Parathyroid adenoma (tissue), 2 donors: ENCODE measurements around the gene HOXC12.

ENCODE experiments used
- H2AFZ ChIP-seq: fragments of 300-600 bp; sonication (generic); one replicate; pipeline ENCODE4 v1.7.0; 2017; ENCODE audit warnings: antibody characterized with exemption, mild to moderate bottlenecking
- H3K27ac ChIP-seq: fragments of 300-600 bp; sonication (generic); one replicate; pipeline ENCODE4 v1.7.0; 2017
- H3K27me3 ChIP-seq: fragments of 300-600 bp; sonication (generic); one replicate; pipeline ENCODE4 v1.7.0; 2017; ENCODE audit warnings: low read length; ENCODE audit not compliant: control insufficient read depth, insufficient read depth
- H3K36me3 ChIP-seq: fragments of 300-600 bp; sonication (generic); one replicate; pipeline ENCODE4 v1.7.0; 2017; ENCODE audit warnings: low read length; ENCODE audit not compliant: control insufficient read depth, insufficient read depth
- H3K4me1 ChIP-seq: fragments of 300-600 bp; sonication (generic); one replicate; pipeline ENCODE4 v1.7.0; 2017; ENCODE audit warnings: control low read depth
- H3K4me2 ChIP-seq: fragments of 300-600 bp; sonication (generic); one replicate; pipeline ENCODE4 v1.7.0; 2017; ENCODE audit warnings: low read length
- H3K4me3 ChIP-seq: fragments of 300-600 bp; sonication (generic); one replicate; pipeline ENCODE4 v1.7.0; 2017; ENCODE audit warnings: low read depth, low read length
- H3K79me2 ChIP-seq: fragments of 300-600 bp; sonication (generic); one replicate; pipeline ENCODE4 v1.7.0; 2017; ENCODE audit warnings: control low read depth
- H3K9ac ChIP-seq: fragments of 300-600 bp; sonication (generic); one replicate; pipeline ENCODE4 v1.7.0; 2017; ENCODE audit warnings: mild to moderate bottlenecking
- H3K9me3 ChIP-seq: fragments of 300-600 bp; sonication (generic); one replicate; pipeline ENCODE4 v1.7.0; 2017; ENCODE audit warnings: low read length; ENCODE audit not compliant: control insufficient read depth
- TF ChIP-seq, protein P1 (sequence below): fragments of 300-600 bp; sonication (generic); IDR thresholded peaks from one replicate; pipeline ENCODE4 v1.7.0; 2017; ENCODE audit warnings: antibody characterized with exemption, mild to moderate bottlenecking
- donor health status: primary hyperparathyroidism.

The HOXC12 gene

GRCh38 chr12:53980104-53980801 is 25.6 kb downstream of the HOXC12 start:
- H3K9ac ChIP-seq = no peak overlapping the region
- TF ChIP-seq, protein P1, sequence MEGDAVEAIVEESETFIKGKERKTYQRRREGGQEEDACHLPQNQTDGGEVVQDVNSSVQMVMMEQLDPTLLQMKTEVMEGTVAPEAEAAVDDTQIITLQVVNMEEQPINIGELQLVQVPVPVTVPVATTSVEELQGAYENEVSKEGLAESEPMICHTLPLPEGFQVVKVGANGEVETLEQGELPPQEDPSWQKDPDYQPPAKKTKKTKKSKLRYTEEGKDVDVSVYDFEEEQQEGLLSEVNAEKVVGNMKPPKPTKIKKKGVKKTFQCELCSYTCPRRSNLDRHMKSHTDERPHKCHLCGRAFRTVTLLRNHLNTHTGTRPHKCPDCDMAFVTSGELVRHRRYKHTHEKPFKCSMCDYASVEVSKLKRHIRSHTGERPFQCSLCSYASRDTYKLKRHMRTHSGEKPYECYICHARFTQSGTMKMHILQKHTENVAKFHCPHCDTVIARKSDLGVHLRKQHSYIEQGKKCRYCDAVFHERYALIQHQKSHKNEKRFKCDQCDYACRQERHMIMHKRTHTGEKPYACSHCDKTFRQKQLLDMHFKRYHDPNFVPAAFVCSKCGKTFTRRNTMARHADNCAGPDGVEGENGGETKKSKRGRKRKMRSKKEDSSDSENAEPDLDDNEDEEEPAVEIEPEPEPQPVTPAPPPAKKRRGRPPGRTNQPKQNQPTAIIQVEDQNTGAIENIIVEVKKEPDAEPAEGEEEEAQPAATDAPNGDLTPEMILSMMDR = no peak
- H3K9me3 ChIP-seq = no peaks in the 10 kb centered on the region

DNA sequence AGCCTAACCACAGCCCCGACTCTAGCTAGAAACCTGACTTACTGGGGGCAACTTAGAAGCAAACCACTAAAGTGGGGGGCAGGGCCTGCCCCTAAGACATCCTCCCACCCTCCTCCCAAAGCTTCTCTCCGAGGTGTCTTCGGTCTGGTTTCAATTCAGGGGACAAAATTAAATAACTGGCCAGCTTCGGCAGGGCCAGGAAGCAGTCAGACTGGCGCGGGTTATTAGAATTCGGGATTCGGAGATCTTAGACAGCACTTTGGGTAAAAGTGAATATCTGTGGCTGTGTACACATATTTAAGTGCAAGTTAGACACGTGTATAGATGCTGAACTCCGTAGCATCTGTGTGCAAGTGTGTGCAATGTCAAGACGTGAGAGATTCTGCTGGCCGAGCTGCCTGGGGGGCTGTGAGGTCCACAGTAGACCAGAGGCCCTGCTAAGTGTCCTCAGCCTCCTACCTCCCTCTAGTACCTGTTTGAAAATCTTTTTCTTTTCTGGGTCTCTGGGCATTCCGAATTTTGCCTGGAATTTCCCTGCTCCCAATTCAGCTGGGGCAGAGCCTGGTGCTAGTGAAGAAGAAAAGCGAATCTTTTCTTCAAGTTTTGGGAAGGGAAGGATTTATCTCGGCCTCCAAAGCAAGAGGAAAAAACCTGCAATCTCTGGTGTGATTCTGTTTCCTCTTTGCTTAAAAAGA is 26.2 kb downstream of the HOXC12 start:
- no peaks in the 10 kb centered on the region for H3K4me1 ChIP-seq
- no peak overlapping the region for H3K4me2 ChIP-seq
- no peak overlapping the region for H3K9ac ChIP-seq
- TF ChIP-seq, protein P1 = no peak
- no peak overlapping the region for H3K4me3 ChIP-seq
- H3K27ac ChIP-seq = no peak overlapping the region
- no peaks in the 10 kb centered on the region for H3K79me2 ChIP-seq
- no peak overlapping the region for H2AFZ ChIP-seq
- peaks cover 38% of the 10 kb centered on the region for H3K27me3 ChIP-seq
- H3K9me3 ChIP-seq = no peaks in the 10 kb centered on the region
- H3K36me3 ChIP-seq = no peaks in the 10 kb centered on the region

More at GRCh38 chr12:53980104-53980801, 25.6 kb downstream of the HOXC12 start:
- Histone ChIP-seq H3K4me1 (no peaks in the 10 kb centered on the region), H3K27me3 (peaks cover 31% of the 10 kb centered on the region), H3K36me3 (no peaks in the 10 kb centered on the region), H2AFZ (no peak overlapping the region), H3K4me3 (no peak overlapping the region), H3K27ac (no peak overlapping the region), H3K79me2 (no peaks in the 10 kb centered on the region), H3K4me2 (no peak overlapping the region)

DNA sequence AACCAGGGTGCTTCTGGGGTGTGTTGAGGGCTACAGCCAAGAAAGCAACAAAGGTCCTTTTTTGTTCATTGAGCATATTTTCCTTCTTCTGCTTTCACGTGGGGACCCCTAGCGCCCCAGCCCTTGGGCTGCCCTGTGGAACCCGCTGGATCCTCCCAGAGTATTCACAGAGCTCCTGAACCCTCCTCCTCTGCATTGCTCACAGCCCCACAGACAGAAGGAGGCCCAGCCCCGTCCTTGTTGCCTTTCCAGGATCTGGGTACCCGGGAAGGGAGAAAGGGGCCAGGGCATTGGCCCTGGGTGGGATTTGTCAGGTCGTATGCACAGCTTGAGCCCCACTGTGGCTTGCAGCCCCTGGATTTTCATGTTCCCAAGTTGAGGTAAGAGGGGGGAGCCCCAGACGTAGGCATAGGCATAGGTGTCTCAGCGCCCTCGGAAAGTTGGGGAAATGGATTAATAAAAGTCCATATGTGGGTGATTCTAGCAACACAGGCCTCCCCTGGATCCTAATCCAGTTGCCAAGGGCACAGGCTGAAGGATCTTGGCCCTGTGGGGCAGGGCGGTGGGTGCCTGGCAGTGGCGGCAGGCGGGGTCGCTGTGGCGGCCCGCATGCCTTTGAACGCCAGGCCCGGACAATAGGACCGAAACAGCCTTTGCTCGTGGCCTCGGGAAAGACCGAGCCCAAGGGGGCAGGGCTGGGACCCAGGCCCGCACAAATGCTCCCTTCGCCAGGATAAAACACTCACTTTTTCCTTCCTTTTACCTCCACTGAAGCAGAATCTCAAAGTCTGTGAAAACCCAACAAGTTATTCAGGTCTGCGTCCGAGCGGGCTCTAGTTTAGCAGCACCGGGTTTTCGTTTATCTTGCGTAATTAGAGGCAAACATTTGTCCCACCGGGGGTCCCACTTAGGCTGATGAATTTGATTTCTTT is 27.2 kb downstream of the HOXC12 start:
- Histone ChIP-seq H3K79me2 (no peaks in the 10 kb centered on the region), H3K36me3 (no peaks in the 10 kb centered on the region), H3K27me3 (peaks cover 37% of the 10 kb centered on the region), H3K4me2 (no peak overlapping the region), H2AFZ (no peak overlapping the region), H3K9me3 (no peaks in the 10 kb centered on the region), H3K4me3 (no peak overlapping the region), H3K9ac (no peak overlapping the region), H3K4me1 (no peaks in the 10 kb centered on the region), H3K27ac (no peak overlapping the region)
- TF ChIP-seq, protein P1 = no peak

DNA sequence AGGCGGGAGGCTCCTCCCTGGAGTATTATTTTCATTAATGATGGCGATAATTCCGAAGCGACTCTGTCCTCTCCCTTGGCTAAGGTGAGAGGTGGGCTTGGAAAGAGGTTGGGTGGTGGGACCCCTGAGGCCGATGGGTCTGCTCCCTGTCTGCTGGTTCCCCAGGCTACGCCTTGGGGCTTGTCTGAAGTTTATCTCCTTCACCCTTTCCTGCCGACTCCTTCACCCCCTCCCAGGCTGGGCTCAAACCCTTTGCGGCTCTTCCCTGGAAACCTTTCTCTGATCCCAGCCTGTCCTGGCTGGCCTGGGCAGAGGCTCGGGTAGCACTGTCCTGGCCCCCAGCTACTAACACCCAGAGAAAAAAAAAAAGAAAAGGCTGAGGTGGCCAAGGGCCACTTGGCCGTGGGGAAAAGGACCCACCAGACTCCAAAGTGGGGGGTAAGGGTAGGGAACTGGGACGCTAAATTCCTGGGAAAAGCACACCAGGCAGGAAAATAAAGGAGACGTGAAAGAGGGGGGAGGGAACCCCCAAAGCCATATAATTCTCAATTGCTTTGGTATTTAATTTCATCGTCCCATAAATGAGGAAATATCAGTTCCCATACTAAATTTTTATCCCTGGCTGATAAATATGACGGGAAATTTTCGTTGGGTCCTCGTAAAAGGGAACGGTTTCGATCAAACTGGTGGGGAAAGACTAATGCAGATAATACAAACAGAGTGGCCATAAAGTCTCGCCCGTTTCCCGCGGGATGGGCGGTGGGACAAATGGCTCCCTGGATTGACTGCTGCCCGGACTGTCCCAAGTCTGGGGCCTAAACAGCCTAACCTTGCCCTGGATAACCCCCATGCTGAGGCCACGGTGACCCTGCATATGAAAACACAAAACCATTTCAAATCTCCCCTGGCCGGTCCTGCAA is 28.2 kb downstream of the HOXC12 start:
- TF ChIP-seq, protein P1 = no peak
- Histone ChIP-seq H3K27me3 (peaks cover 37% of the 10 kb centered on the region), H2AFZ (no peak overlapping the region), H3K9ac (no peak overlapping the region), H3K27ac (no peak overlapping the region), H3K36me3 (no peaks in the 10 kb centered on the region), H3K4me1 (no peaks in the 10 kb centered on the region), H3K4me2 (no peak overlapping the region), H3K4me3 (no peak overlapping the region), H3K9me3 (no peaks in the 10 kb centered on the region), H3K79me2 (no peaks in the 10 kb centered on the region)
